SK-N-MC (cell line): ENCODE results near the gene PSPN.

Experiments used
- EZH2 ChIP-seq: fragments of 200-600 bp; sonication (generic); IDR thresholded peaks from one replicate; pipeline ENCODE4 v1.6.1; 2017; ENCODE audit warnings: antibody characterized with exemption
- FOXP2 ChIP-seq: optimal IDR thresholded peaks from 2 replicates; pipeline ENCODE3; 2011; ENCODE audit warnings: mild to moderate bottlenecking, moderate library complexity; ENCODE audit not compliant: insufficient read depth; ENCODE audit errors: extremely low read length, control extremely low read depth
- POLR2AphosphoS5 ChIP-seq: IDR thresholded peaks from 2 replicates; pipeline ENCODE4 v1.6.1; 2012; ENCODE audit warnings: mild to moderate bottlenecking, low read depth, low read length, borderline replicate concordance

DNA sequence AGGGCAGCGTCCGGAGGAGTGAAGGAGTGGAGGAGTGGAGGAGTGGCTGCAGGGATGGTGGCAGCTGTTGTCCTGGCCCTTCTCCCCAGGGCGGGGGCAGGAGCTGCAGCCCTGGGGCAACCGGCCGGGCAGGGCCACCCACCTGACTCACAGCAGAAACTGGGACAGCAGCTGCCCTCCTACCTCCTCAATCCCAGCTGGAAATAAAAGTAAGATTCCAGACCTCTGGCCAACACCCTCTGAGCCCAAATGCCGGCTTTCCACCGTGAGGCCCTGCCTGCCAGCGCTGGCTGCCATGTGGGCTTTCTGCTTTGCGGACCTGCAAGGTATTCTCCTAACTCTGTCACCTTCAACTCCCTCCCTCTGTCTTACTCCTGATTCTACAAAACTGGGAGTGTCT lies 17.7 kb downstream of the PSPN start:
- no peak for TF ChIP-seq POLR2AphosphoS5
- no peak for TF ChIP-seq EZH2
- TF ChIP-seq FOXP2, result no peak
